GM12878 (cell line): Measurements from ENCODE around the gene MMD.

Experiments
- CTCF ChIP-seq, 3 experiments: IDR thresholded peaks in 2 of 3; conservative IDR thresholded peaks in 1 of 3; 2 replicates each; pipeline ENCODE4 v1.5.1; 2011; ENCODE audit warnings: low read depth in 3 of 3, low read length in 3 of 3, mild to moderate bottlenecking in 3 of 3, control low read depth in 2 of 3, moderate library complexity in 2 of 3, inconsistent platforms in 1 of 3, mixed read lengths in 1 of 3; ENCODE audit not compliant: control insufficient read depth in 2 of 3, insufficient read depth in 1 of 3; ENCODE audit errors: extremely low read depth in 1 of 3
- EED ChIP-seq: sonication (generic); IDR thresholded peaks from 2 replicates; pipeline ENCODE4 v1.6.1; 2016; ENCODE audit warnings: antibody characterized with exemption, low read depth
- IKZF1 ChIP-seq: fragments of 450-650 bp; conservative IDR thresholded peaks from 2 replicates; pipeline ENCODE4 v1.6.1; 2017; ENCODE audit warnings: antibody characterized with exemption, mild to moderate bottlenecking

GRCh38 chr17:55368706-55369105, 52.9 kb downstream of the MMD start:
- TF ChIP-seq CTCF (IDR thresholded peaks at IDR 0.05 in 2 of 3, conservative IDR thresholded peaks at IDR 0.05 in 1 of 3; ENCODE audit: control insufficient read depth in 2 of 3, extremely low read depth in 1 of 3, insufficient read depth in 1 of 3, low read depth in 3 of 3, low read length in 3 of 3), result no peak
- TF ChIP-seq IKZF1, result no peak
- TF ChIP-seq EED, result no peak
